HEK293 (cell line): ENCODE results near the gene GPR158.

Experiments used
- GLIS1 ChIP-seq: fragments of 450-650 bp; formaldehyde crosslinking; IDR thresholded peaks from 2 replicates; pipeline ENCODE4 v1.5.1; 2016; ENCODE audit warnings: missing biosample characterization, missing genetic modification characterization
- KLF8 ChIP-seq: fragments of 450-650 bp; formaldehyde crosslinking; IDR thresholded peaks from 2 replicates; pipeline ENCODE4 v1.5.1; 2016; ENCODE audit warnings: missing biosample characterization, missing genetic modification characterization
- OVOL3 ChIP-seq: fragments of 450-650 bp; formaldehyde crosslinking; IDR thresholded peaks from 2 replicates; pipeline ENCODE4 v1.5.1; 2016; ENCODE audit warnings: missing biosample characterization, missing genetic modification characterization
- SCRT1 ChIP-seq: fragments of 450-650 bp; formaldehyde crosslinking; IDR thresholded peaks from 2 replicates; pipeline ENCODE4 v1.5.1; 2016; ENCODE audit warnings: missing biosample characterization, missing genetic modification characterization, borderline replicate concordance
- SCRT2 ChIP-seq: fragments of 450-650 bp; formaldehyde crosslinking; IDR thresholded peaks from 2 replicates; pipeline ENCODE4 v1.5.1; 2016; ENCODE audit warnings: missing biosample characterization, missing genetic modification characterization
- ZBTB21 ChIP-seq: fragments of 450-650 bp; formaldehyde crosslinking; IDR thresholded peaks from 2 replicates; pipeline ENCODE4 v1.5.1; 2017; ENCODE audit warnings: missing biosample characterization, missing genetic modification characterization
- ZFP37 ChIP-seq: fragments of 450-650 bp; formaldehyde crosslinking; IDR thresholded peaks from 2 replicates; pipeline ENCODE4 v1.5.1; 2016; ENCODE audit warnings: missing biosample characterization, missing genetic modification characterization
- ZNF211 ChIP-seq: fragments of 450-650 bp; formaldehyde crosslinking; IDR thresholded peaks from 2 replicates; pipeline ENCODE4 v1.5.1; 2016; ENCODE audit warnings: low read depth, missing biosample characterization, missing genetic modification characterization
- ZNF324 ChIP-seq: fragments of 450-650 bp; formaldehyde crosslinking; IDR thresholded peaks from 2 replicates; pipeline ENCODE4 v1.5.1; 2016; ENCODE audit warnings: missing biosample characterization, missing genetic modification characterization
- ZNF596 ChIP-seq: fragments of 450-650 bp; IDR thresholded peaks from 2 replicates; pipeline ENCODE4 v1.5.0; 2018; ENCODE audit warnings: missing biosample characterization, mild to moderate bottlenecking, missing genetic modification characterization, moderate library complexity
- ZSCAN30 ChIP-seq: fragments of 450-650 bp; IDR thresholded peaks from 2 replicates; pipeline ENCODE4 v1.5.1; 2018; ENCODE audit warnings: missing biosample characterization, mild to moderate bottlenecking, missing genetic modification characterization, moderate library complexity
- TF ChIP-seq, protein P1 (sequence below): fragments of 450-650 bp; formaldehyde crosslinking; IDR thresholded peaks from 2 replicates; pipeline ENCODE4 v1.5.1; 2016; ENCODE audit warnings: missing biosample characterization, missing genetic modification characterization, borderline replicate concordance
- TF ChIP-seq, protein P2 (sequence below): fragments of 450-650 bp; formaldehyde crosslinking; optimal IDR thresholded peaks from 2 replicates; pipeline ENCODE3; 2016; ENCODE audit warnings: missing biosample characterization, mild to moderate bottlenecking, missing genetic modification characterization
- TF ChIP-seq, protein P3 (sequence below): fragments of 450-650 bp; formaldehyde crosslinking; IDR thresholded peaks from 2 replicates; pipeline ENCODE4 v1.5.0; 2017; ENCODE audit warnings: missing biosample characterization, missing genetic modification characterization, borderline replicate concordance
- TF ChIP-seq, protein P4 (sequence below): fragments of 450-650 bp; formaldehyde crosslinking; conservative IDR thresholded peaks from 2 replicates; pipeline ENCODE4 v1.5.1; 2016; ENCODE audit warnings: low read depth, missing biosample characterization, missing genetic modification characterization
- TF ChIP-seq, protein P5 (sequence below): fragments of 450-650 bp; formaldehyde crosslinking; IDR thresholded peaks from 2 replicates; pipeline ENCODE4 v1.5.1; 2016; ENCODE audit warnings: missing biosample characterization, missing genetic modification characterization
- TF ChIP-seq, protein P6 (sequence below): fragments of 450-650 bp; formaldehyde crosslinking; IDR thresholded peaks from 2 replicates; pipeline ENCODE4 v1.5.1; 2016; ENCODE audit warnings: missing biosample characterization, missing genetic modification characterization, low read depth

The GPR158 gene

DNA sequence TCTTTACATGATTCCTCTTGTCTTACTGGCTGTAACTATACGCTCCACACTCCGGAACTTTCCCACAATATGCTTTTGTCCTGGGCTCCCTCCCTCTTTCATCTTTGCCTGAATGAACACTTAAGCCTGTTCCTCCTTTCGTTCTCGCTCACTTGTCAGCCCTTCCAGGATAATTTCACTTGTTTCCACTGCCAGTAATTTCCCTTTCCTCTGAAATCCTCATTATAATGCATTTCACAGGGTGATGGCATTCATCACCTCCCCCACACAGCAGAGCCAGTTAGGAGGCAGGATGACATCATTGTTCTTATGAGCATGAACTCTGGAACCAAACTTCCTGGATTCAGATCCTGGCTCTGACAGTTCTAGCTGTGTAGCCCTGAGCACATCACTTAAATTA, 372.6 kb downstream of the GPR158 start (continued):
- TF ChIP-seq, protein P1, sequence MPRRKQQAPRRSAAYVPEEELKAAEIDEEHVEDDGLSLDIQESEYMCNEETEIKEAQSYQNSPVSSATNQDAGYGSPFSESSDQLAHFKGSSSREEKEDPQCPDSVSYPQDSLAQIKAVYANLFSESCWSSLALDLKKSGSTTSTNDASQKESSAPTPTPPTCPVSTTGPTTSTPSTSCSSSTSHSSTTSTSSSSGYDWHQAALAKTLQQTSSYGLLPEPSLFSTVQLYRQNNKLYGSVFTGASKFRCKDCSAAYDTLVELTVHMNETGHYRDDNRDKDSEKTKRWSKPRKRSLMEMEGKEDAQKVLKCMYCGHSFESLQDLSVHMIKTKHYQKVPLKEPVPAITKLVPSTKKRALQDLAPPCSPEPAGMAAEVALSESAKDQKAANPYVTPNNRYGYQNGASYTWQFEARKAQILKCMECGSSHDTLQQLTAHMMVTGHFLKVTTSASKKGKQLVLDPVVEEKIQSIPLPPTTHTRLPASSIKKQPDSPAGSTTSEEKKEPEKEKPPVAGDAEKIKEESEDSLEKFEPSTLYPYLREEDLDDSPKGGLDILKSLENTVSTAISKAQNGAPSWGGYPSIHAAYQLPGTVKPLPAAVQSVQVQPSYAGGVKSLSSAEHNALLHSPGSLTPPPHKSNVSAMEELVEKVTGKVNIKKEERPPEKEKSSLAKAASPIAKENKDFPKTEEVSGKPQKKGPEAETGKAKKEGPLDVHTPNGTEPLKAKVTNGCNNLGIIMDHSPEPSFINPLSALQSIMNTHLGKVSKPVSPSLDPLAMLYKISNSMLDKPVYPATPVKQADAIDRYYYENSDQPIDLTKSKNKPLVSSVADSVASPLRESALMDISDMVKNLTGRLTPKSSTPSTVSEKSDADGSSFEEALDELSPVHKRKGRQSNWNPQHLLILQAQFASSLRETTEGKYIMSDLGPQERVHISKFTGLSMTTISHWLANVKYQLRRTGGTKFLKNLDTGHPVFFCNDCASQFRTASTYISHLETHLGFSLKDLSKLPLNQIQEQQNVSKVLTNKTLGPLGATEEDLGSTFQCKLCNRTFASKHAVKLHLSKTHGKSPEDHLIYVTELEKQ (tag by site-specific recombination): no peak
- TF ChIP-seq, protein P2, sequence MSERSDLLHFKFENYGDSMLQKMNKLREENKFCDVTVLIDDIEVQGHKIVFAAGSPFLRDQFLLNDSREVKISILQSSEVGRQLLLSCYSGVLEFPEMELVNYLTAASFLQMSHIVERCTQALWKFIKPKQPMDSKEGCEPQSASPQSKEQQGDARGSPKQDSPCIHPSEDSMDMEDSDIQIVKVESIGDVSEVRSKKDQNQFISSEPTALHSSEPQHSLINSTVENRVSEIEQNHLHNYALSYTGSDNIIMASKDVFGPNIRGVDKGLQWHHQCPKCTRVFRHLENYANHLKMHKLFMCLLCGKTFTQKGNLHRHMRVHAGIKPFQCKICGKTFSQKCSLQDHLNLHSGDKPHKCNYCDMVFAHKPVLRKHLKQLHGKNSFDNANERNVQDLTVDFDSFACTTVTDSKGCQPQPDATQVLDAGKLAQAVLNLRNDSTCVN: no peak
- 0 out of 2 replicates have a peak, but pooled peaks have one; percentile 15 for TF ChIP-seq SCRT2
- TF ChIP-seq ZFP37 (tag by site-specific recombination): no peak
- no peak for TF ChIP-seq ZNF211 (tag by site-specific recombination)
- no peak for TF ChIP-seq OVOL3
- TF ChIP-seq ZNF324 (tag by site-specific recombination): no peak
- TF ChIP-seq, protein P3, sequence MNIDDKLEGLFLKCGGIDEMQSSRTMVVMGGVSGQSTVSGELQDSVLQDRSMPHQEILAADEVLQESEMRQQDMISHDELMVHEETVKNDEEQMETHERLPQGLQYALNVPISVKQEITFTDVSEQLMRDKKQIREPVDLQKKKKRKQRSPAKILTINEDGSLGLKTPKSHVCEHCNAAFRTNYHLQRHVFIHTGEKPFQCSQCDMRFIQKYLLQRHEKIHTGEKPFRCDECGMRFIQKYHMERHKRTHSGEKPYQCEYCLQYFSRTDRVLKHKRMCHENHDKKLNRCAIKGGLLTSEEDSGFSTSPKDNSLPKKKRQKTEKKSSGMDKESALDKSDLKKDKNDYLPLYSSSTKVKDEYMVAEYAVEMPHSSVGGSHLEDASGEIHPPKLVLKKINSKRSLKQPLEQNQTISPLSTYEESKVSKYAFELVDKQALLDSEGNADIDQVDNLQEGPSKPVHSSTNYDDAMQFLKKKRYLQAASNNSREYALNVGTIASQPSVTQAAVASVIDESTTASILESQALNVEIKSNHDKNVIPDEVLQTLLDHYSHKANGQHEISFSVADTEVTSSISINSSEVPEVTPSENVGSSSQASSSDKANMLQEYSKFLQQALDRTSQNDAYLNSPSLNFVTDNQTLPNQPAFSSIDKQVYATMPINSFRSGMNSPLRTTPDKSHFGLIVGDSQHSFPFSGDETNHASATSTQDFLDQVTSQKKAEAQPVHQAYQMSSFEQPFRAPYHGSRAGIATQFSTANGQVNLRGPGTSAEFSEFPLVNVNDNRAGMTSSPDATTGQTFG (tag by site-specific recombination): no peak
- no peak for TF ChIP-seq KLF8 (tag by site-specific recombination)
- TF ChIP-seq GLIS1 (tag by site-specific recombination): peak; percentile 33; the same call in 1 of the 2 replicates
- TF ChIP-seq ZSCAN30 (tag by site-specific recombination): no peak
- TF ChIP-seq ZNF596 (tag by site-specific recombination): no peak
- TF ChIP-seq, protein P4, sequence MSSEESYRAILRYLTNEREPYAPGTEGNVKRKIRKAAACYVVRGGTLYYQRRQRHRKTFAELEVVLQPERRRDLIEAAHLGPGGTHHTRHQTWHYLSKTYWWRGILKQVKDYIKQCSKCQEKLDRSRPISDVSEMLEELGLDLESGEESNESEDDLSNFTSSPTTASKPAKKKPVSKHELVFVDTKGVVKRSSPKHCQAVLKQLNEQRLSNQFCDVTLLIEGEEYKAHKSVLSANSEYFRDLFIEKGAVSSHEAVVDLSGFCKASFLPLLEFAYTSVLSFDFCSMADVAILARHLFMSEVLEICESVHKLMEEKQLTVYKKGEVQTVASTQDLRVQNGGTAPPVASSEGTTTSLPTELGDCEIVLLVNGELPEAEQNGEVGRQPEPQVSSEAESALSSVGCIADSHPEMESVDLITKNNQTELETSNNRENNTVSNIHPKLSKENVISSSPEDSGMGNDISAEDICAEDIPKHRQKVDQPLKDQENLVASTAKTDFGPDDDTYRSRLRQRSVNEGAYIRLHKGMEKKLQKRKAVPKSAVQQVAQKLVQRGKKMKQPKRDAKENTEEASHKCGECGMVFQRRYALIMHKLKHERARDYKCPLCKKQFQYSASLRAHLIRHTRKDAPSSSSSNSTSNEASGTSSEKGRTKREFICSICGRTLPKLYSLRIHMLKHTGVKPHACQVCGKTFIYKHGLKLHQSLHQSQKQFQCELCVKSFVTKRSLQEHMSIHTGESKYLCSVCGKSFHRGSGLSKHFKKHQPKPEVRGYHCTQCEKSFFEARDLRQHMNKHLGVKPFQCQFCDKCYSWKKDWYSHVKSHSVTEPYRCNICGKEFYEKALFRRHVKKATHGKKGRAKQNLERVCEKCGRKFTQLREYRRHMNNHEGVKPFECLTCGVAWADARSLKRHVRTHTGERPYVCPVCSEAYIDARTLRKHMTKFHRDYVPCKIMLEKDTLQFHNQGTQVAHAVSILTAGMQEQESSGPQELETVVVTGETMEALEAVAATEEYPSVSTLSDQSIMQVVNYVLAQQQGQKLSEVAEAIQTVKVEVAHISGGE (tag by site-specific recombination): no peak
- TF ChIP-seq SCRT1 (tag by site-specific recombination): no peak
- TF ChIP-seq, protein P5, sequence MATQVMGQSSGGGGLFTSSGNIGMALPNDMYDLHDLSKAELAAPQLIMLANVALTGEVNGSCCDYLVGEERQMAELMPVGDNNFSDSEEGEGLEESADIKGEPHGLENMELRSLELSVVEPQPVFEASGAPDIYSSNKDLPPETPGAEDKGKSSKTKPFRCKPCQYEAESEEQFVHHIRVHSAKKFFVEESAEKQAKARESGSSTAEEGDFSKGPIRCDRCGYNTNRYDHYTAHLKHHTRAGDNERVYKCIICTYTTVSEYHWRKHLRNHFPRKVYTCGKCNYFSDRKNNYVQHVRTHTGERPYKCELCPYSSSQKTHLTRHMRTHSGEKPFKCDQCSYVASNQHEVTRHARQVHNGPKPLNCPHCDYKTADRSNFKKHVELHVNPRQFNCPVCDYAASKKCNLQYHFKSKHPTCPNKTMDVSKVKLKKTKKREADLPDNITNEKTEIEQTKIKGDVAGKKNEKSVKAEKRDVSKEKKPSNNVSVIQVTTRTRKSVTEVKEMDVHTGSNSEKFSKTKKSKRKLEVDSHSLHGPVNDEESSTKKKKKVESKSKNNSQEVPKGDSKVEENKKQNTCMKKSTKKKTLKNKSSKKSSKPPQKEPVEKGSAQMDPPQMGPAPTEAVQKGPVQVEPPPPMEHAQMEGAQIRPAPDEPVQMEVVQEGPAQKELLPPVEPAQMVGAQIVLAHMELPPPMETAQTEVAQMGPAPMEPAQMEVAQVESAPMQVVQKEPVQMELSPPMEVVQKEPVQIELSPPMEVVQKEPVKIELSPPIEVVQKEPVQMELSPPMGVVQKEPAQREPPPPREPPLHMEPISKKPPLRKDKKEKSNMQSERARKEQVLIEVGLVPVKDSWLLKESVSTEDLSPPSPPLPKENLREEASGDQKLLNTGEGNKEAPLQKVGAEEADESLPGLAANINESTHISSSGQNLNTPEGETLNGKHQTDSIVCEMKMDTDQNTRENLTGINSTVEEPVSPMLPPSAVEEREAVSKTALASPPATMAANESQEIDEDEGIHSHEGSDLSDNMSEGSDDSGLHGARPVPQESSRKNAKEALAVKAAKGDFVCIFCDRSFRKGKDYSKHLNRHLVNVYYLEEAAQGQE: no peak
- peak; percentile 76 for TF ChIP-seq ZBTB21 (tag by site-specific recombination)
- TF ChIP-seq, protein P6, sequence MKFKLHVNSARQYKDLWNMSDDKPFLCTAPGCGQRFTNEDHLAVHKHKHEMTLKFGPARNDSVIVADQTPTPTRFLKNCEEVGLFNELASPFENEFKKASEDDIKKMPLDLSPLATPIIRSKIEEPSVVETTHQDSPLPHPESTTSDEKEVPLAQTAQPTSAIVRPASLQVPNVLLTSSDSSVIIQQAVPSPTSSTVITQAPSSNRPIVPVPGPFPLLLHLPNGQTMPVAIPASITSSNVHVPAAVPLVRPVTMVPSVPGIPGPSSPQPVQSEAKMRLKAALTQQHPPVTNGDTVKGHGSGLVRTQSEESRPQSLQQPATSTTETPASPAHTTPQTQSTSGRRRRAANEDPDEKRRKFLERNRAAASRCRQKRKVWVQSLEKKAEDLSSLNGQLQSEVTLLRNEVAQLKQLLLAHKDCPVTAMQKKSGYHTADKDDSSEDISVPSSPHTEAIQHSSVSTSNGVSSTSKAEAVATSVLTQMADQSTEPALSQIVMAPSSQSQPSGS (tag by site-specific recombination): peak; percentile 91
